ENCODE measurements around the gene PHETA2.

PHETA2 gene, protein sequence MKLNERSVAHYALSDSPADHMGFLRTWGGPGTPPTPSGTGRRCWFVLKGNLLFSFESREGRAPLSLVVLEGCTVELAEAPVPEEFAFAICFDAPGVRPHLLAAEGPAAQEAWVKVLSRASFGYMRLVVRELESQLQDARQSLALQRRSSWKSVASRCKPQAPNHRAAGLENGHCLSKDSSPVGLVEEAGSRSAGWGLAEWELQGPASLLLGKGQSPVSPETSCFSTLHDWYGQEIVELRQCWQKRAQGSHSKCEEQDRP

DNA sequence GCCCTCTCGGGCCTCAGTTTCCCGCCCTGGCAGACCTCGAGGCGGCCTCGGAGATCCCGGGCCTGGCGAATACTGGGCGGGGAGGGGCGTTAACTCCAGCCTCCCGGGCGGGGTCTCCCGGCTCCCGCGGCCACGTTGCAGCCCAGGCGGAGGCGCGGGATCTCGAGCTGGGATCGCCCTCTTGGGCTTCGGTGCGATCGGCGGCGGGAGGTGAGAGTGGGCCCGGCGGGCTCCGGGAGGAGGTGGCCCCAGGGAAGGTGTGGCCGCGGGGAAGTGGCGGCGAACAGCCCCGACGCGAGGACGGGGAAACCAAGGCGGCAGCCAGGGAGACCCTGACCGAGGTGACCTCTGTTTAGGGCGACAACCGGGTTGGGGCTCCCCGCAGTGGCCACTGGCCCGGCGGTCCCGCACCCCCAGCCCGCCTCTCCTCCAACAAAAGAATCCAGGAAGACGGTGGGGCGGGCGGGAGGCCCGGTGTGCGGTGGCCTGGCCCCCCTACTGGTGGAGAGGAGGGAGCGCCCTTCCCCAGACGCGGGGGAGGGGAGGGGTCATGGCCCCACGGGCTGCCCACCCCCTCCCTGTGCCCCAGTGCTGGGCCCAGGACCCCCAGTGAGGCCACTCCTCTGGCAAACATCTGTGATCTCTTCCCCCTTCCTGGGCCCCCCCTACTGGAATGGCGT is at the start of gene PHETA2:
PHETA2 (plus strand) TSS at position 117 of the 680 bp plus-strand sequence. CDS start 3,046 bp downstream, outside the sequence.
- H3K27me3 ChIP-seq (ENCODE audit: control insufficient read depth, insufficient read depth, low read length), result peaks cover 19% of the 10 kb centered on the region
- H3K4me3 ChIP-seq (ENCODE audit: low read length), result peak within 1 kb of the TSS; percentile 48
- H3K36me3 ChIP-seq (ENCODE audit: control insufficient read depth, low read depth, low read length), result no peaks in the 10 kb centered on the region
- no peak within 1 kb of the TSS for H3K27ac ChIP-seq (ENCODE audit: low read length)
- H3K9me3 ChIP-seq (ENCODE audit: control insufficient read depth, low read depth, low read length), result no peaks in the 10 kb centered on the region
- peak within 1 kb of the TSS; percentile 28 for H3K9ac ChIP-seq (ENCODE audit: low read length)
- peaks cover 10% of the 10 kb centered on the region for H3K4me1 ChIP-seq (ENCODE audit: control insufficient read depth, low read depth, low read length)

DNA sequence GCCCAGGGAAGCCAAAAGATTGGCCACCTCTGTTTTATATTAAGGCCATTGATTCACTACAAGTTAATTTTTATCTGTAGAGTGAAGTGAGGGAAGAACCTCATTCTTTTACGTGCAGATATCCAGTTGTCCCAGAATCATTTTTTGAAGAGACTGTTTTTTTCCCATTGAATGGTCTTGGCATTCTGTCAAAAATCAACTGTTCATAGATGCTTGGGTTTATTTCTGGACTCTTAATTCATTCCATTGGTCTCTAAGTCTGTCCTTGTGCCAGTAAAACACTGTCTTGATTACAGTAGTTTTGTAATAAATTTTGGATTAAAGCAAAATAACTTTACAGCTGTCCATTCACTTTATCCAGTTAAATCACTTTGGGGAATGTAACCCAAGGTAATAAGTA is 48.6 kb upstream of the PHETA2 start:
- no peak overlapping the region for H3K4me3 ChIP-seq (ENCODE audit: low read length)
- no peaks in the 10 kb centered on the region for H3K36me3 ChIP-seq (ENCODE audit: control insufficient read depth, low read depth, low read length)
- no peak overlapping the region for H3K9ac ChIP-seq (ENCODE audit: low read length)
- H3K4me1 ChIP-seq (ENCODE audit: control insufficient read depth, low read depth, low read length), result no peaks in the 10 kb centered on the region
- peaks cover 7% of the 10 kb centered on the region for H3K27me3 ChIP-seq (ENCODE audit: control insufficient read depth, insufficient read depth, low read length)
- no peak overlapping the region for H3K27ac ChIP-seq (ENCODE audit: low read length)
- no peaks in the 10 kb centered on the region for H3K9me3 ChIP-seq (ENCODE audit: control insufficient read depth, low read depth, low read length)

DNA sequence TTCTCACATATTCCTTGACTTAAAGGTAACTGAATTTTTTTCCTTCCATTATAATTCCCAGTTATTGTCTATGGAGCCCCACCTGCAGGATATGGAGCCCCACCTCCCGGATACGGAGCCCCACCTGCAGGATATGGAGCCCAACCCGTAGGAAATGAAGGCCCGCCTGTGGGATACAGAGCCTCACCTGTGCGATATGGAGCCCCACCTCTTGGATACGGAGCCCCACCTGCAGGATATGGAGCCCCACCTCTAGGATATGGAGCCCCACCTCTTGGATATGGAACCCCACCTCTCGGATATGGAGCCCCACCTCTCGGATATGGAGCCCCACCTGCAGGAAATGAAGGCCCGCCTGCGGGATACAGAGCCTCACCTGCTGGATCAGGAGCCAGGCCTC is 47.3 kb upstream of the PHETA2 start:
- Histone ChIP-seq H3K9ac (ENCODE audit: low read length) (no peak overlapping the region), H3K4me1 (ENCODE audit: control insufficient read depth, low read depth, low read length) (no peaks in the 10 kb centered on the region), H3K27ac (ENCODE audit: low read length) (no peak overlapping the region), H3K36me3 (ENCODE audit: control insufficient read depth, low read depth, low read length) (no peaks in the 10 kb centered on the region), H3K27me3 (ENCODE audit: control insufficient read depth, insufficient read depth, low read length) (peaks cover 7% of the 10 kb centered on the region), H3K4me3 (ENCODE audit: low read length) (no peak overlapping the region), H3K9me3 (ENCODE audit: control insufficient read depth, low read depth, low read length) (no peaks in the 10 kb centered on the region)

DNA sequence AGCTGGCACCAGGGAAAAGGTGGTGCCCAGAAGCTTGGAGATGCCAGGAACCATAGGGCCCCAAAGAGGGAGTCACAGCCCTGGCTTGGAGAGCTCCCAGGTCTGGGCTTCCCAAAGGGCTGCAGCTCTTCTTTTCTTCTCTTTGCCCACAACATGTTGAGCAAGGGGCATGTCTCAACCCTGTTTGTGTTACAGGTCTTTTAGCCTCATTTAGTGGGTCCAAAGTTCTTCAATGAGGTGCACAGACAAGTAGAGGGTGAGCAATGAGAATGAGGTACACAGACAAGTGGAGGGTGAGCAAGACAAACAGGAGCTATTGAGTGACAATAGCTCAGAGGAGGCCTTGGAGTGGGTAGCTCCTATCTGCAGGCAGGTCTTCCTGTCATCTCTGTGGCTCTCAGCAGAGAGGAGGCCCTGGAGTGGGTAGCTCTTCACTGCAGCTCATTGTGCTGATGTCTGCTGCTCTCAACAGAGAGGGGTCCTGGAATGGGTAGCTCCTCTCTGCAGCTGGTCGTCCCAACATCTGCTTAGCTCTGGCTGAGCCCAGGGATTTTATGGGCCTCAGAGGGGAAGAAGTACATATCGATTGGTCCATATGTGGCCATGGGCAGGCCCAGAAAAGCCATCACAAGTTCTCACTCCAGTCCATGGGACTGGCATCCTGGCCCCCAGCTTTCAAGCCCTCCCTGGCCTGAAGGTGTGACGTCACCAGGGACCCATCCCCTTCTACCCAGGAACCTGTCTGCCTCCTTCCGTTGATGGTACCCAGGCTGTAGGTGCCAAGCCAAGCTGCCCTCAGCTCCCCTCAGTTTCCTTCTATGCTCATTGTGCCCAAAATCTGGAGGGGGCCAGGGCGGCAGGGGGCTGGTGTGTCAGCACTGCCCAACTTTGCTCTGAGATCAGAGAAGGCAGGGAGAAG is 40.5 kb upstream of the PHETA2 start:
- no peak overlapping the region for H3K9ac ChIP-seq (ENCODE audit: low read length)
- H3K27me3 ChIP-seq (ENCODE audit: control insufficient read depth, insufficient read depth, low read length), result peaks cover 7% of the 10 kb centered on the region
- H3K4me3 ChIP-seq (ENCODE audit: low read length), result no peak overlapping the region
- H3K9me3 ChIP-seq (ENCODE audit: control insufficient read depth, low read depth, low read length), result no peaks in the 10 kb centered on the region
- H3K36me3 ChIP-seq (ENCODE audit: control insufficient read depth, low read depth, low read length), result no peaks in the 10 kb centered on the region
- no peak overlapping the region for H3K27ac ChIP-seq (ENCODE audit: low read length)
- H3K4me1 ChIP-seq (ENCODE audit: control insufficient read depth, low read depth, low read length), result no peaks in the 10 kb centered on the region

DNA sequence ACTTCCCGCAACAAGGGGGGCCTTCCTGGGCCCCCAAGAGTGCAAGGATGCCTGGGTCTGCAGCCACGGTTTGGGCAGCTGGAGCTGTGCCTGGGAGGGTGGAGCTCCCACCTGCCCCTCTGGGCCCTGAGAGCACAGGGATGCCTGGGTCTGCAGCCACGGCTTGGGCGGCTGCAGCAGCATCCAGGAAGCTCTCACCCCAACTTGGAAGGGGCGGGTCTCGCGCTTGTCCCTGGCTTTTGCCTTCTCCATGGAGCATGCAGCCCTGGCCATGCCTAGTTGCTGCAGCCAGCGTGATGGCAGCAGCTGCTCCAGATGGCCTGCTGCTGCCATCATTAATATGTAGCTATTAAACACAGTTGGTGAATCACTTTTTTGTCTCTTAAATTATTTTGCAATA is 38.8 kb upstream of the PHETA2 start:
- no peak overlapping the region for H3K4me3 ChIP-seq (ENCODE audit: low read length)
- H3K27me3 ChIP-seq (ENCODE audit: control insufficient read depth, insufficient read depth, low read length), result peaks cover under 1% of the 10 kb centered on the region
- no peak overlapping the region for H3K9ac ChIP-seq (ENCODE audit: low read length)
- H3K4me1 ChIP-seq (ENCODE audit: control insufficient read depth, low read depth, low read length), result no peaks in the 10 kb centered on the region
- H3K27ac ChIP-seq (ENCODE audit: low read length), result no peak overlapping the region
- no peaks in the 10 kb centered on the region for H3K36me3 ChIP-seq (ENCODE audit: control insufficient read depth, low read depth, low read length)
- no peaks in the 10 kb centered on the region for H3K9me3 ChIP-seq (ENCODE audit: control insufficient read depth, low read depth, low read length)

DNA sequence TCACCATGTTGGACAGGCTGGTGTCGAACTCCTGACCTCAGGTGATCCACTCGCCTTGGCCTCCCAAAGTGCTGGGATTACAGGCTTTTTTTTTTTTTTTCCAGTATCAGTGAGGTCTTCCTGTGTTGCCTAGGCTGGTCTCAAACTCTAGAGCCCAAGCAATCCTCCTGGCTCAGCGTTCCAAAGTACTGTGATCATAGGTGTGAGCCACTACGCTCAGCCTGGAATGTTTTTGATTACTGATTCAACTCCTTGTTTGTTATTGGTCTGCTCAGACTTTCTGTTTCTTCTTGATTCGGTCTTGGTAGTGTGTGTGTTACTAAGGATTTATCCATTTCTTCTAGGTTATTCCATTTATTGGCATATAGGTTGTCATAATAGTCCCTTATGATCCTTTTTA is 34.8 kb upstream of the PHETA2 start:
- Histone ChIP-seq H3K4me1 (ENCODE audit: control insufficient read depth, low read depth, low read length) (no peaks in the 10 kb centered on the region), H3K9ac (ENCODE audit: low read length) (no peak overlapping the region), H3K9me3 (ENCODE audit: control insufficient read depth, low read depth, low read length) (no peaks in the 10 kb centered on the region), H3K4me3 (ENCODE audit: low read length) (no peak overlapping the region), H3K27me3 (ENCODE audit: control insufficient read depth, insufficient read depth, low read length) (no peaks in the 10 kb centered on the region), H3K27ac (ENCODE audit: low read length) (no peak overlapping the region), H3K36me3 (ENCODE audit: control insufficient read depth, low read depth, low read length) (no peaks in the 10 kb centered on the region)

DNA sequence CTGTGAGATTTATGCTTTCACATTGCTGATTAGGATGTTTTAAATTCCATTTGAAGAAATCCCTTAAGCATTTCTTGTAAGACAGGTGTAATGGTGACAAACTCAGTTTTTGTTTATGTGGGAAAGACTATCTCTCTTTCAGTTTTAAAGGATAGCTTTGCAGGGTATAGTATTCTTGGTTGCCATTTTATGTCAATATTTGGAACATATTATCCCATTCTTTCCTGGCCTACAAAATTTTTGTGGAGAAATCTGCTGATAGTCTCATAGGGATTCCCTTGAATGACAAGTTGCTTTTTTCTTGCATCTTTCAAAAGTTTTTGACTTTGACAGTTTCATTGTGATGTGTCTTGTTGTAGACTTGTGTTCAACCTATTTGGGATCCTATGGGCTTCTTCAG is 32.3 kb upstream of the PHETA2 start:
- Histone ChIP-seq H3K36me3 (ENCODE audit: control insufficient read depth, low read depth, low read length) (no peaks in the 10 kb centered on the region), H3K4me3 (ENCODE audit: low read length) (no peak overlapping the region), H3K9ac (ENCODE audit: low read length) (no peak overlapping the region), H3K4me1 (ENCODE audit: control insufficient read depth, low read depth, low read length) (no peaks in the 10 kb centered on the region), H3K27me3 (ENCODE audit: control insufficient read depth, insufficient read depth, low read length) (no peaks in the 10 kb centered on the region), H3K27ac (ENCODE audit: low read length) (no peak overlapping the region), H3K9me3 (ENCODE audit: control insufficient read depth, low read depth, low read length) (no peaks in the 10 kb centered on the region)

DNA sequence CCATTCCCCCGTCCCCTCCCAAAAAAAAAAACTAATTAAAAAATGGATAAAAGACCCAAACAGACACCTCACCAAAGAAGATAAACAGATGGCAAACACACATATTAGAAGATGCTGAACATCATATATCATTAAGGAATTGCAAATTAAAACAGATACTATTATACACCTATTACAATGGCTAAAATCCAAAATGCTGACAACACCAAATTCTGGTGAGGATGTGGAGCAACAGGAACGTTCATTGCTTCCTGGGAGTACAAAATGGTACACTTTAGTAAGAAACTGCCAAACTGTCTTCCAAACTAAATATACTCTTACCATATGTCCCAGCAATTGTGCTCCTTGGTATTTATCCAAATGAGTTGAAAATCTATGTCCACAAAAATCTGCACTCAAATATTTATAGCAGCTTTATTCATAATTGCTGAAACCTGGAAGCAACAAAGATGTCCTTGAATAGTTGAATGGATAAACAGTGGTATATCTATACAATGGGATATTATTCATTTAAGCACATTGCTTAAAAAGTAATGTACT is 23.3 kb upstream of the PHETA2 start:
- no peaks in the 10 kb centered on the region for H3K27me3 ChIP-seq (ENCODE audit: control insufficient read depth, insufficient read depth, low read length)
- no peak overlapping the region for H3K4me3 ChIP-seq (ENCODE audit: low read length)
- no peaks in the 10 kb centered on the region for H3K9me3 ChIP-seq (ENCODE audit: control insufficient read depth, low read depth, low read length)
- no peaks in the 10 kb centered on the region for H3K36me3 ChIP-seq (ENCODE audit: control insufficient read depth, low read depth, low read length)
- H3K27ac ChIP-seq (ENCODE audit: low read length), result no peak overlapping the region
- no peaks in the 10 kb centered on the region for H3K4me1 ChIP-seq (ENCODE audit: control insufficient read depth, low read depth, low read length)
- H3K9ac ChIP-seq (ENCODE audit: low read length), result no peak overlapping the region

DNA sequence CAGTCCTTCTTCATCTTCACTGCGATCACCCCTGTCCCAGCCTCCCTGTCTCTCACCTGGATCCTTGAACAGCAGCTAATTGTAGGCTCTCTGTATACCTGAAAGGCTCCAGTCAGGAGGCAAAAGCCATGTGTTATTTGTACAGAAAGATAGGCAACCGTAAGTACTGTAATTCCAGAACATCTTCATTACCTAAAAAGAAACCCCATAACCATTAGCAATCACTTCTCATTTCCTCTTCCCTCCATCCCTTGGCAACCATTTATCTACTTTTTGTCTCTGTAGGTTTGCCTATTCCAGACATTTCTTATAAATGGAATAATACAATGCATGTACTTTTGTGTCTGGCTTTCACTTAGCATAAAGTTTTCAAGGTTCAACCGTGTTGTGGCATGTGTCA is 21.3 kb upstream of the PHETA2 start:
- Histone ChIP-seq H3K4me1 (ENCODE audit: control insufficient read depth, low read depth, low read length) (no peaks in the 10 kb centered on the region), H3K9ac (ENCODE audit: low read length) (no peak overlapping the region), H3K4me3 (ENCODE audit: low read length) (no peak overlapping the region), H3K27me3 (ENCODE audit: control insufficient read depth, insufficient read depth, low read length) (no peaks in the 10 kb centered on the region), H3K27ac (ENCODE audit: low read length) (no peak overlapping the region), H3K36me3 (ENCODE audit: control insufficient read depth, low read depth, low read length) (no peaks in the 10 kb centered on the region), H3K9me3 (ENCODE audit: control insufficient read depth, low read depth, low read length) (peaks cover 7% of the 10 kb centered on the region)

DNA sequence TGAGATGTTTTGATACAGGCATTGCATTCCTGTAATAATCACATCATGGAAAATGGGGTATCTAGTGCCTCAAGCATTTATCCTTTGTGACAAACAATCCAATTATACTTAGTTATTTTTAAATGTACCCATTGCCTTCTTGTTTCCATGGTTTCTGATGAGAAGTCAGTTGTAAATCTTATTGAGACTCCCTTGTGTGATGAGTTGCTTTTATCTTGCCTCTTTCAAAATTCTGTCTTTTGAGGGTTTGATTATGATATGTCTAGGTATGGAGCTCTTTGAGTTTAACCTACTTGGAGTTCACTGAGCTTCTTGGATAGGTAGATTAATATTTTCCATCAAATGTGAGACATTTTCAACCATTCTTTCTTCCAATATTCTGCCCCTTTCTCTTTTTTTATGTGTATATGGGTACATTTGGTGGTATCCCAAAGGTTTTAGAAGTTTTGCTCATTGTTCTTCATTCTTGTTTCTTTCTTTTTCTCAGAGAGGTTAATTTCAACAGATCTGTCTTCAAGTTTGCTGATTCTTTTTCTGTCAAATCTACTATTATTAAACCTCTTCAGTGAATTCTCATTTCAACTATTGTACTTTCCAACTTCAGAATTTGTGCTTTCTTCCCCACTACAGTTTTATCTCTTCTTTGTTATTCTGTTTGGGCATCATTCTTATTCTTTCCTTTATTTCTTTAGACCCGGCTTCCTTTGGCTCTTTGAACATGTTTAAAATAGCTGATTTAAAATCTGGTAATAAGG is 17.1 kb upstream of the PHETA2 start:
- Histone ChIP-seq H3K27ac (ENCODE audit: low read length) (no peak overlapping the region), H3K9me3 (ENCODE audit: control insufficient read depth, low read depth, low read length) (peaks cover 7% of the 10 kb centered on the region), H3K27me3 (ENCODE audit: control insufficient read depth, insufficient read depth, low read length) (no peaks in the 10 kb centered on the region), H3K9ac (ENCODE audit: low read length) (no peak overlapping the region), H3K4me1 (ENCODE audit: control insufficient read depth, low read depth, low read length) (no peaks in the 10 kb centered on the region), H3K4me3 (ENCODE audit: low read length) (no peak overlapping the region), H3K36me3 (ENCODE audit: control insufficient read depth, low read depth, low read length) (peaks cover 9% of the 10 kb centered on the region)

DNA sequence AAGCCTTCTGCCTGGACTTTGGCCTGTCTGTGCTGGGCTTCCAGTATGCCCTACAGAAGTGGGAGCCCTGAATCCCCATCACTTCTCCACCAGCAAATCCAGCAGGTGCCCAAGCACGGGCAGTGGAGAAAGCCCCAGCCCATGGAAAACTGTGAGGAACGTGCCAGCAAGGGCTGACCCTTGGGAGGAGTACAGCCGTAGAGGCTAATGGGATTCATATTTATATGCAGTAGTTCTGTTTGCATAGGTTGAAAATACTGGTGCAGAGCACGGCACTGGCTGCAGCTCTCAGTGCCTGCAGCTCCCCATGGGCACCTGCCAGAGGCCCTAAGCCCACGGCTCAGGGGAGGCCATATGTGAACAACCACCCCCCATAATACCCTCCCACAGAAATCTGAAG is 13.6 kb upstream of the PHETA2 start:
- Histone ChIP-seq H3K9me3 (ENCODE audit: control insufficient read depth, low read depth, low read length) (peaks cover 7% of the 10 kb centered on the region), H3K27me3 (ENCODE audit: control insufficient read depth, insufficient read depth, low read length) (no peaks in the 10 kb centered on the region), H3K4me1 (ENCODE audit: control insufficient read depth, low read depth, low read length) (peaks cover 9% of the 10 kb centered on the region), H3K9ac (ENCODE audit: low read length) (no peak overlapping the region), H3K4me3 (ENCODE audit: low read length) (no peak overlapping the region), H3K27ac (ENCODE audit: low read length) (no peak overlapping the region), H3K36me3 (ENCODE audit: control insufficient read depth, low read depth, low read length) (peaks cover 12% of the 10 kb centered on the region)

Measured in iPS-18a (cell line).